ENCODE measurements around the gene SERTAD1.
"Not testable (repeated sequence)": the region's sequence is repeated elsewhere in the genome, so short reads cannot be mapped to it uniquely, and the experiment has no call there.

SERTAD1 gene

GRCh38 chr19:40410030-40410389, 15.8 kb downstream of the SERTAD1 start:
- intact Hi-C loops (cut with DNase I; ENCODE audit: low total_unique reads): no loop called here
- Histone ChIP-seq H3K9me3 (no peaks in the 10 kb centered on the region), H3K4me1 (peaks cover 0 to 16% (median 13%) of the 10 kb centered on the region in 4 donors), H3K27ac (no peak overlapping the region), H3K36me3 (no peaks in the 10 kb centered on the region), H3K27me3 (no peaks in the 10 kb centered on the region), H3K4me3 (no peak overlapping the region)
- DNase-seq: no peak
- TF ChIP-seq CTCF (IDR thresholded peaks at IDR 0.05): no peak

GRCh38 chr19:40408598-40408925, 17.2 kb downstream of the SERTAD1 start:
- intact Hi-C loops (cut with DNase I; ENCODE audit: low total_unique reads); H3K9me3 ChIP-seq; H3K4me3 ChIP-seq; H3K27me3 ChIP-seq; H3K36me3 ChIP-seq; DNase-seq; H3K27ac ChIP-seq: not testable (repeated sequence)
- peaks cover 0 to 23% (median 11%) of the 10 kb centered on the region in 4 donors for H3K4me1 ChIP-seq

GRCh38 chr19:40407714-40408597, 17.8 kb downstream of the SERTAD1 start:
- no peaks in the 10 kb centered on the region for H3K27me3 ChIP-seq
- H3K27ac ChIP-seq: no peak overlapping the region
- no peaks in the 10 kb centered on the region for H3K36me3 ChIP-seq
- no peak for TF ChIP-seq CTCF (IDR thresholded peaks at IDR 0.05)
- no peaks in the 10 kb centered on the region for H3K9me3 ChIP-seq
- no peak for DNase-seq
- intact Hi-C loops (cut with DNase I; ENCODE audit: low total_unique reads): no loop called here
- no peak overlapping the region for H3K4me3 ChIP-seq
- H3K4me1 ChIP-seq: peaks cover 0 to 28% (median 14%) of the 10 kb centered on the region in 4 donors

GRCh38 chr19:40403262-40403984, 22.4 kb downstream of the SERTAD1 start:
- H3K36me3 ChIP-seq: no peaks in the 10 kb centered on the region
- intact Hi-C loops (cut with DNase I; ENCODE audit: low total_unique reads): no loop called here
- H3K4me1 ChIP-seq: peaks cover 0 to 17% (median 6%) of the 10 kb centered on the region in 4 donors
- DNase-seq: peak; percentile 91 to 92
- TF ChIP-seq CTCF (IDR thresholded peaks at IDR 0.05): no peak
- peak overlapping the region; percentile 63 to 77 for H3K4me3 ChIP-seq
- H3K27ac ChIP-seq: peak overlapping the region; percentile 77 to 82
- H3K9me3 ChIP-seq: no peaks in the 10 kb centered on the region
- no peaks in the 10 kb centered on the region for H3K27me3 ChIP-seq

GRCh38 chr19:40400559-40400958, 25.2 kb downstream of the SERTAD1 start:
- no peaks in the 10 kb centered on the region for H3K27me3 ChIP-seq
- no peak for TF ChIP-seq CTCF (IDR thresholded peaks at IDR 0.05)
- H3K27ac ChIP-seq: no peak overlapping the region
- peaks cover 0 to 16% (median 4%) of the 10 kb centered on the region in 3 donors for H3K36me3 ChIP-seq
- no peaks in the 10 kb centered on the region for H3K9me3 ChIP-seq
- DNase-seq: no peak
- H3K4me3 ChIP-seq: no peak overlapping the region
- intact Hi-C loops (cut with DNase I; ENCODE audit: low total_unique reads): no loop called here
- H3K4me1 ChIP-seq: peaks cover 0 to 17% (median 6%) of the 10 kb centered on the region in 4 donors

All from tibial artery (tissue), 4 donors.